ENCODE measurements around the gene OR52K1.

The OR52K1 gene

DNA sequence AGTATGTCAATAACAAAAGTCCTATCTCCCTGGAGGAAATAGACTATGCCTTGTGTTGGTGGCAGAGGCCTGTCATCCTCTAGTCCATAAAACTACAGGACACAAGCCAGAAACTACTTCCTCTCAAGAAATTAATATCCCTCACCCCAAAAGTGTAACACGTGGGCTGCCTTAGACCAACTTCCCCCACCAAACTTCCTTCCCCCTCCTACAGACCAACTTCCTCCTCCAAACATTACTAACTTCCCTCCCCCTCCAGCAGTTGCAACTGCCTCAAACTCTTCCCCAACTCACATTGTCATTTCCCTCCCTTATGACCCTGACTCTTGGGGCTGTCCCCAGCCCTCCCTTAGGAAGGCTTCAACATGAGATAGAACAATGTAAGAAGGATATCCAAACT is 27.0 kb upstream of the OR52K1 start:
- Histone ChIP-seq H3K27ac (peak overlapping the region in 10 of 11 experiments; percentile 47 to 78 (median 72); a peak in 19 of 22 replicates), H3K4me2 (peak overlapping the region in 10 of 11 experiments; percentile 33 to 68 (median 56); a peak in 19 of 22 replicates), H3K27me3 (no peaks in the 10 kb centered on the region)

GRCh38 chr11:4459500-4459899 is 22.9 kb upstream of the OR52K1 start:
- no peak overlapping the region for H3K4me3 ChIP-seq
- peak overlapping the region in 6 of 11 experiments; percentile 18 to 73 (median 60); a peak in 12 of 22 replicates for H3K4me2 ChIP-seq
- H3K9ac ChIP-seq = no peak overlapping the region
- H3K9me3 ChIP-seq (replicated peaks in 1 of 11) = peaks cover 15 to 40% (median 25%) of the 10 kb centered on the region in 11 experiments
- TF ChIP-seq Cebpa-rat (IDR thresholded peaks at IDR 0.05) = peak in 2 of 11 experiments; percentile 30 to 66; a peak in 3 of 22 replicates
- H4K20me1 ChIP-seq = no peaks in the 10 kb centered on the region
- no peaks in the 10 kb centered on the region for H3K27me3 ChIP-seq
- peak overlapping the region in 2 of 11 experiments; percentile 18 to 28; a peak in 2 of 22 replicates for H3K27ac ChIP-seq
- H3K36me3 ChIP-seq = peaks cover 0 to 10% (median 0%) of the 10 kb centered on the region in 11 experiments; a peak in 5 of 22 replicates
- H3K4me1 ChIP-seq = peaks cover 7 to 65% (median 28%) of the 10 kb centered on the region in 10 experiments; a peak in 19 of 20 replicates

More for the DNA sequence above, 27.0 kb upstream of the OR52K1 start:
- TF ChIP-seq Cebpa-rat (IDR thresholded peaks at IDR 0.05) = 0 out of 22 replicates have a peak, but pooled peaks of 1 of the 11 experiments have one; percentile 29
- Histone ChIP-seq H3K9ac (peak overlapping the region in 4 of 11 experiments; percentile 13 to 36 (median 30); a peak in 4 of 22 replicates), H4K20me1 (no peaks in the 10 kb centered on the region), H3K4me1 (peaks cover 7 to 89% (median 38%) of the 10 kb centered on the region in 10 experiments; a peak in 19 of 20 replicates), H3K36me3 (peaks cover 0 to 8% (median 0%) of the 10 kb centered on the region in 11 experiments; a peak in 4 of 22 replicates), H3K4me3 (0 out of 20 replicates have a peak overlapping the region, but pooled peaks of 2 of the 10 experiments have one; percentile 2 to 26), H3K9me3 (replicated peaks in 1 of 11) (peaks cover 18 to 37% (median 29%) of the 10 kb centered on the region in 11 experiments)

GRCh38 chr11:4460151-4460550 is 22.3 kb upstream of the OR52K1 start:
- Histone ChIP-seq H3K4me2 (peak overlapping the region in 4 of 11 experiments; percentile 58 to 73 (median 63); a peak in 6 of 22 replicates), H3K9ac (no peak overlapping the region), H3K4me3 (no peak overlapping the region), H3K27ac (peak overlapping the region in 1 of 11 experiments; percentile 28; a peak in 1 of 22 replicates), H3K4me1 (peaks cover 6 to 58% (median 22%) of the 10 kb centered on the region in 10 experiments; a peak in 19 of 20 replicates), H3K27me3 (no peaks in the 10 kb centered on the region), H3K36me3 (peaks cover 0 to 15% (median 0%) of the 10 kb centered on the region in 11 experiments; a peak in 1 of 22 replicates), H3K9me3 (replicated peaks in 1 of 11) (peaks cover 15 to 40% (median 25%) of the 10 kb centered on the region in 11 experiments), H4K20me1 (no peaks in the 10 kb centered on the region)
- no peak for TF ChIP-seq Cebpa-rat (IDR thresholded peaks at IDR 0.05)

- Histone ChIP-seq H4K20me1 (no peaks in the 10 kb centered on the region), H3K4me3 (0 out of 20 replicates have a peak overlapping the region, but pooled peaks of 2 of the 10 experiments have one; percentile 12 to 18)
Observed at GRCh38 chr11:4464216-4465159, 18.0 kb upstream of the OR52K1 start.

GRCh38 chr11:4465407-4465806 is 17.0 kb upstream of the OR52K1 start:
- peaks cover 0 to 15% (median 0%) of the 10 kb centered on the region in 11 experiments; a peak in 1 of 22 replicates for H3K36me3 ChIP-seq
- no peak overlapping the region for H3K27ac ChIP-seq

More at GRCh38 chr11:4464216-4465159, 18.0 kb upstream of the OR52K1 start:
- no peak overlapping the region for H3K4me2 ChIP-seq
- no peak overlapping the region for H3K9ac ChIP-seq
- peaks cover 0 to 15% (median 0%) of the 10 kb centered on the region in 11 experiments; a peak in 1 of 22 replicates for H3K36me3 ChIP-seq
- no peaks in the 10 kb centered on the region for H3K27me3 ChIP-seq
- no peak for TF ChIP-seq Cebpa-rat (IDR thresholded peaks at IDR 0.05)
- peaks cover 19 to 50% (median 30%) of the 10 kb centered on the region in 11 experiments for H3K9me3 ChIP-seq (replicated peaks in 1 of 11)
- peaks cover 0 to 29% (median 16%) of the 10 kb centered on the region in 10 experiments; a peak in 11 of 20 replicates for H3K4me1 ChIP-seq
- peak overlapping the region in 2 of 11 experiments; percentile 19 to 21; a peak in 1 of 22 replicates for H3K27ac ChIP-seq

GRCh38 chr11:4466131-4466870 is 16.1 kb upstream of the OR52K1 start:
- TF ChIP-seq Cebpa-rat (IDR thresholded peaks at IDR 0.05) = no peak
- H3K9ac ChIP-seq = no peak overlapping the region
- no peaks in the 10 kb centered on the region for H3K27me3 ChIP-seq
- peaks cover 19 to 50% (median 30%) of the 10 kb centered on the region in 11 experiments for H3K9me3 ChIP-seq (replicated peaks in 1 of 11)
- no peaks in the 10 kb centered on the region for H4K20me1 ChIP-seq
- H3K27ac ChIP-seq = no peak overlapping the region
- peaks cover 0 to 15% (median 0%) of the 10 kb centered on the region in 11 experiments; a peak in 1 of 22 replicates for H3K36me3 ChIP-seq
- peaks cover 0 to 22% (median 12%) of the 10 kb centered on the region in 10 experiments; a peak in 11 of 20 replicates for H3K4me1 ChIP-seq
- no peak overlapping the region for H3K4me2 ChIP-seq
- H3K4me3 ChIP-seq = no peak overlapping the region

More at GRCh38 chr11:4465407-4465806, 17.0 kb upstream of the OR52K1 start:
- Histone ChIP-seq H3K27me3 (no peaks in the 10 kb centered on the region), H4K20me1 (no peaks in the 10 kb centered on the region), H3K4me1 (peaks cover 0 to 23% (median 12%) of the 10 kb centered on the region in 10 experiments; a peak in 11 of 20 replicates), H3K4me2 (peak overlapping the region in 3 of 11 experiments; percentile 10 to 13 (median 10); a peak in 1 of 22 replicates), H3K4me3 (no peak overlapping the region), H3K9ac (no peak overlapping the region), H3K9me3 (replicated peaks in 1 of 11) (peaks cover 19 to 50% (median 30%) of the 10 kb centered on the region in 11 experiments)
- TF ChIP-seq Cebpa-rat (IDR thresholded peaks at IDR 0.05) = no peak

DNA sequence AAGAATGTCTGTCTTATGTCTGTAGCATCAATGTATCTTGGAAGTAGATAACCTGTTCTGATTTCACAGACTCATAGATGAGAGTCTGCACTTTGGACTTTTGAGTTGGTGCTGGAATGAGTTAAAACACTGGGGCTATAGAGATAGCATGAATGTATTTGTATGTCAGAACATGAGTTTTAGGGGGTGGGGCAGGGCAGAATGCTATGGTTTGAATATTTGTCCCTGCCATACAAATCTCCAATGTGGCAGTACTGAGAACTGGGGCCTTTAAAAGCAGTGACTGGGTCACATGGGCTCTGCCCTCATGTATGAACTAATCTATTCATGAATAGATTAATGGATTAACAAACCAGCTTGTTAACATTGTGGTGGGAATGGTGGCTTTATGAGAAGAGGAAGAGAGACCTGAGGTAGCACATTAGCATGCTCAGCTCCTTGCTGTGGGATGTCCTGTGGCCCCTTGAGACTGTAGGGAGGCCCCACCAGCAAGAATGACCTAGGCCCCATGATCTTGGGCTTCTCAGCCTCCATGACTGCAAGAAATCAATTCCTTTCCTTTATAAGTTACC is 15.5 kb upstream of the OR52K1 start:
- H3K4me2 ChIP-seq = peak overlapping the region in 1 of 11 experiments; percentile 23; a peak in 1 of 22 replicates
- no peak overlapping the region for H3K27ac ChIP-seq
- H3K4me3 ChIP-seq = no peak overlapping the region
- TF ChIP-seq Cebpa-rat (IDR thresholded peaks at IDR 0.05) = no peak
- H3K36me3 ChIP-seq = peaks cover 0 to 15% (median 0%) of the 10 kb centered on the region in 11 experiments; a peak in 1 of 22 replicates
- H4K20me1 ChIP-seq = no peaks in the 10 kb centered on the region
- H3K9ac ChIP-seq = no peak overlapping the region
- peaks cover 19 to 48% (median 30%) of the 10 kb centered on the region in 11 experiments for H3K9me3 ChIP-seq (replicated peaks in 1 of 11)
- peaks cover 0 to 22% (median 12%) of the 10 kb centered on the region in 10 experiments; a peak in 11 of 20 replicates for H3K4me1 ChIP-seq
- H3K27me3 ChIP-seq = no peaks in the 10 kb centered on the region

Measured in BLaER1 treated with 17β-estradiol and CSF1 and Interleukin-3, amounts not matched to agents 10 nM and 100 nM (cell line).